ENCODE measurements around the gene XBP1.
"Not testable (repeated sequence)": the region's sequence is repeated elsewhere in the genome, so short reads cannot be mapped to it uniquely, and the experiment has no call there.

The XBP1 gene

DNA sequence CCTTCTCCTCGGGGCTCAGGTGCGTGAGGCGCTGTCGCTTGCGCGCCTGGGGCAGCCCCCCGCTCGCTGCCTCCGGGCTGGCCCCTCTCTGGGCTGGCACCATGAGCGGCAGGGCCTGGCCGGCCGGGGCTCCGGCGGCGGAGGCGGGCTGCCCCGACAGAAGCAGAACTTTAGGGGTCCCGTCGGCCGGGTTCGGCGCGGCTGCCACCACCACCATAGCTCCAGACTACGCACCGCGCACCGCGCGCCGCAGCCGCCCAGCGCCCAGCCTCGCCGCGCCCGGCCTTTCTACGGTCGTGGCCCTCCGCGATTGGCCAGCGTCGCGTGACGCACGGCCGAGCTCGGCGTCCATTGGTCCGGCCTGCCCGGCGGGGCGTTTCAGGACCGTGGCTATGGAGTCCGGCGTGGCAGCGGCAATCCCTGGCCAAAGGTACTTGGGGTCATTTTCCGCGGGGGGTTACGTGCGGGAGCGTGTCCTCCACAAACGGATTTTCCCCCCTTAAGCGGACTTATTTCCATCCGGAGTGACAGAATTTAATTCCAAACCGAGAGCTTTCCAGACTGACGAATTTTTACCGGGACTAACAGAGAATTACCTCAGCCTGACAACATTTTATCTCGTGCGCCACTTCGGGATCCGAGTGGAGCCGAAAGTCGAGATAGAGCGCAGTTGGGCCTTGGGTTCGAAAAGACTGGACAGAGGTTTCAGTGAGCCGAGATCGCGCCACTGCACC is at the start of gene XBP1:
TSS of gene XBP1 (minus strand) at position 262 of the 734 bp plus-strand sequence.
- H3K9me3 ChIP-seq (ENCODE audit: control insufficient read depth, low read length), result no peaks in the 10 kb centered on the region
- peak within 1 kb of the TSS; percentile 96 for H3K4me3 ChIP-seq (ENCODE audit: low read length)
- H3K36me3 ChIP-seq (ENCODE audit: control insufficient read depth, insufficient read depth, low read length, severe bottlenecking), result peaks cover 27% of the 10 kb centered on the region
- H3K9ac ChIP-seq (ENCODE audit: low read length), result peak within 1 kb of the TSS; percentile 96
- no peaks in the 10 kb centered on the region for H3K27me3 ChIP-seq (replicated peaks; ENCODE audit: control insufficient read depth, insufficient read depth, low read length)
- peak; percentile 98 for DNase-seq (ENCODE audit: low read depth)
- H3K4me1 ChIP-seq (ENCODE audit: control insufficient read depth, insufficient read depth, low read length), result peaks cover 44% of the 10 kb centered on the region

DNA sequence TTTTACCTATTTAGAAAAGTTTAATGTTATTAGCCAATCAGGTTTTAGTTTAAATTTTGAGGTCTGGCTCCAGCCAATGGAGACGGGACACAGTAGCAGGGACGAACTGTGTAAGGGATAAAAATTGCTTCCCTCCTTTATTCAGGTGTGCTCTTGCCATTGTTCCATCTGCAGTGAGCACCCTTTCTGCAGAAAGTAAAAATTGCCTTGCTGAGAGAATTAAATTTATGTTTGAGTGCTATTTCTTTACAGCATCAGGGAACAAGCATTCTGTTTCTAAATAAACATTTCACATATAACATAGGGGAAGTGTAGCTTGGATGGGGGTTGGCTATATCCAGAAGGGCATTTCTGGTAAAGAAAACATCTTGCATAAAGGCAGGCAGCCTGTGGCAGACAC is 46.6 kb upstream of the XBP1 start:
- Histone ChIP-seq H3K9ac (ENCODE audit: low read length) (no peak overlapping the region), H3K9me3 (ENCODE audit: control insufficient read depth, low read length) (peaks cover 19% of the 10 kb centered on the region), H3K27me3 (replicated peaks; ENCODE audit: control insufficient read depth, insufficient read depth, low read length) (no peaks in the 10 kb centered on the region), H3K4me3 (ENCODE audit: low read length) (no peak overlapping the region), H3K4me1 (ENCODE audit: control insufficient read depth, insufficient read depth, low read length) (no peaks in the 10 kb centered on the region), H3K36me3 (ENCODE audit: control insufficient read depth, insufficient read depth, low read length, severe bottlenecking) (no peaks in the 10 kb centered on the region)
- DNase-seq (ENCODE audit: low read depth), result no peak

GRCh38 chr22:28844277-28844676 is 43.9 kb upstream of the XBP1 start:
- H3K9ac ChIP-seq (ENCODE audit: low read length); DNase-seq (ENCODE audit: low read depth); H3K4me1 ChIP-seq (ENCODE audit: control insufficient read depth, insufficient read depth, low read length): not testable (repeated sequence)

GRCh38 chr22:28843633-28844032 is 43.3 kb upstream of the XBP1 start:
- Histone ChIP-seq H3K36me3 (ENCODE audit: control insufficient read depth, insufficient read depth, low read length, severe bottlenecking) (no peaks in the 10 kb centered on the region), H3K9me3 (ENCODE audit: control insufficient read depth, low read length) (peaks cover 19% of the 10 kb centered on the region), H3K27me3 (replicated peaks; ENCODE audit: control insufficient read depth, insufficient read depth, low read length) (no peaks in the 10 kb centered on the region), H3K4me3 (ENCODE audit: low read length) (no peak overlapping the region), H3K4me1 (ENCODE audit: control insufficient read depth, insufficient read depth, low read length) (no peaks in the 10 kb centered on the region), H3K9ac (ENCODE audit: low read length) (no peak overlapping the region)
- no peak for DNase-seq (ENCODE audit: low read depth)

More at GRCh38 chr22:28844277-28844676, 43.9 kb upstream of the XBP1 start:
- peaks cover 19% of the 10 kb centered on the region for H3K9me3 ChIP-seq (ENCODE audit: control insufficient read depth, low read length)
- not testable (repeated sequence) for H3K27me3 ChIP-seq (replicated peaks; ENCODE audit: control insufficient read depth, insufficient read depth, low read length); H3K36me3 ChIP-seq (ENCODE audit: control insufficient read depth, insufficient read depth, low read length, severe bottlenecking); H3K4me3 ChIP-seq (ENCODE audit: low read length)

- no peak for DNase-seq (ENCODE audit: low read depth)
- H3K4me1 ChIP-seq (ENCODE audit: control insufficient read depth, insufficient read depth, low read length), result no peaks in the 10 kb centered on the region
- H3K9me3 ChIP-seq (ENCODE audit: control insufficient read depth, low read length), result peaks cover 2% of the 10 kb centered on the region
- H3K27me3 ChIP-seq (replicated peaks; ENCODE audit: control insufficient read depth, insufficient read depth, low read length), result no peaks in the 10 kb centered on the region
- H3K9ac ChIP-seq (ENCODE audit: low read length), result no peak overlapping the region
- no peak overlapping the region for H3K4me3 ChIP-seq (ENCODE audit: low read length)
- no peaks in the 10 kb centered on the region for H3K36me3 ChIP-seq (ENCODE audit: control insufficient read depth, insufficient read depth, low read length, severe bottlenecking)
Observed at GRCh38 chr22:28841111-28841510, 40.7 kb upstream of the XBP1 start.

DNA sequence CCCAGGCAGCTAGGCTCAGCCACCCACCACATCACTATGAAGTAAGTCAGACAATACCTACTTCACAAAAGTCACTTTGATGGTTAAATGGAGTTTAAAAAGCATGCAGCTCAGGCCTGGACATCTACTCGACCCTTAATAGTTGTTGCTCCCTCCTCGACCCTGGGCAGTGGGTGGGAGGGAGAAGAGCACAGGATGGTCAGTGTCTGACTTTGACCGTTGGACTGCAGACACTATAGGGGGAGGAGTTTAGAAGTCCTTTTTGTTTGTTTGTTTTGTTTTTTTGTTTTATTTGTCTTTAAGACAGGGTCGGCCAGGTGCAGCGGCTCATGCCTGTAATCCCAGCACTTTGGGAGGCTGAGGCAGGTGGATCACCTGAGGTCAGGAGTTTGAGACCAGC is 38.6 kb upstream of the XBP1 start:
- H3K9ac ChIP-seq (ENCODE audit: low read length), result no peak overlapping the region
- H3K4me3 ChIP-seq (ENCODE audit: low read length), result no peak overlapping the region
- no peak for DNase-seq (ENCODE audit: low read depth)
- no peaks in the 10 kb centered on the region for H3K27me3 ChIP-seq (replicated peaks; ENCODE audit: control insufficient read depth, insufficient read depth, low read length)
- H3K9me3 ChIP-seq (ENCODE audit: control insufficient read depth, low read length), result no peaks in the 10 kb centered on the region
- H3K36me3 ChIP-seq (ENCODE audit: control insufficient read depth, insufficient read depth, low read length, severe bottlenecking), result no peaks in the 10 kb centered on the region
- H3K4me1 ChIP-seq (ENCODE audit: control insufficient read depth, insufficient read depth, low read length), result no peaks in the 10 kb centered on the region

GRCh38 chr22:28837640-28838039 is 37.3 kb upstream of the XBP1 start:
- Histone ChIP-seq H3K9ac (ENCODE audit: low read length) (no peak overlapping the region), H3K4me3 (ENCODE audit: low read length) (no peak overlapping the region)
- DNase-seq (ENCODE audit: low read depth), result no peak

GRCh38 chr22:28835630-28836189 is 35.3 kb upstream of the XBP1 start:
- no peaks in the 10 kb centered on the region for H3K4me1 ChIP-seq (ENCODE audit: control insufficient read depth, insufficient read depth, low read length)
- no peak for DNase-seq (ENCODE audit: low read depth)
- no peaks in the 10 kb centered on the region for H3K36me3 ChIP-seq (ENCODE audit: control insufficient read depth, insufficient read depth, low read length, severe bottlenecking)
- H3K9me3 ChIP-seq (ENCODE audit: control insufficient read depth, low read length), result no peaks in the 10 kb centered on the region
- no peak overlapping the region for H3K4me3 ChIP-seq (ENCODE audit: low read length)
- no peaks in the 10 kb centered on the region for H3K27me3 ChIP-seq (replicated peaks; ENCODE audit: control insufficient read depth, insufficient read depth, low read length)
- no peak overlapping the region for H3K9ac ChIP-seq (ENCODE audit: low read length)

More at GRCh38 chr22:28837640-28838039, 37.3 kb upstream of the XBP1 start:
- no peaks in the 10 kb centered on the region for H3K27me3 ChIP-seq (replicated peaks; ENCODE audit: control insufficient read depth, insufficient read depth, low read length)
- H3K36me3 ChIP-seq (ENCODE audit: control insufficient read depth, insufficient read depth, low read length, severe bottlenecking), result no peaks in the 10 kb centered on the region
- H3K4me1 ChIP-seq (ENCODE audit: control insufficient read depth, insufficient read depth, low read length), result no peaks in the 10 kb centered on the region
- no peaks in the 10 kb centered on the region for H3K9me3 ChIP-seq (ENCODE audit: control insufficient read depth, low read length)

GRCh38 chr22:28833276-28833923 is 33.0 kb upstream of the XBP1 start:
- no peak overlapping the region for H3K4me3 ChIP-seq (ENCODE audit: low read length)
- H3K27me3 ChIP-seq (replicated peaks; ENCODE audit: control insufficient read depth, insufficient read depth, low read length), result no peaks in the 10 kb centered on the region
- H3K4me1 ChIP-seq (ENCODE audit: control insufficient read depth, insufficient read depth, low read length), result peaks cover 9% of the 10 kb centered on the region
- H3K9me3 ChIP-seq (ENCODE audit: control insufficient read depth, low read length), result no peaks in the 10 kb centered on the region
- no peak for DNase-seq (ENCODE audit: low read depth)
- H3K9ac ChIP-seq (ENCODE audit: low read length), result no peak overlapping the region
- H3K36me3 ChIP-seq (ENCODE audit: control insufficient read depth, insufficient read depth, low read length, severe bottlenecking), result no peaks in the 10 kb centered on the region

- peaks cover 9% of the 10 kb centered on the region for H3K4me1 ChIP-seq (ENCODE audit: control insufficient read depth, insufficient read depth, low read length)
- no peak for DNase-seq (ENCODE audit: low read depth)
- H3K9ac ChIP-seq (ENCODE audit: low read length), result no peak overlapping the region
- no peak overlapping the region for H3K4me3 ChIP-seq (ENCODE audit: low read length)
- H3K36me3 ChIP-seq (ENCODE audit: control insufficient read depth, insufficient read depth, low read length, severe bottlenecking), result no peaks in the 10 kb centered on the region
- no peaks in the 10 kb centered on the region for H3K27me3 ChIP-seq (replicated peaks; ENCODE audit: control insufficient read depth, insufficient read depth, low read length)
- no peaks in the 10 kb centered on the region for H3K9me3 ChIP-seq (ENCODE audit: control insufficient read depth, low read length)
Observed at GRCh38 chr22:28832731-28833130, 32.4 kb upstream of the XBP1 start.

DNA sequence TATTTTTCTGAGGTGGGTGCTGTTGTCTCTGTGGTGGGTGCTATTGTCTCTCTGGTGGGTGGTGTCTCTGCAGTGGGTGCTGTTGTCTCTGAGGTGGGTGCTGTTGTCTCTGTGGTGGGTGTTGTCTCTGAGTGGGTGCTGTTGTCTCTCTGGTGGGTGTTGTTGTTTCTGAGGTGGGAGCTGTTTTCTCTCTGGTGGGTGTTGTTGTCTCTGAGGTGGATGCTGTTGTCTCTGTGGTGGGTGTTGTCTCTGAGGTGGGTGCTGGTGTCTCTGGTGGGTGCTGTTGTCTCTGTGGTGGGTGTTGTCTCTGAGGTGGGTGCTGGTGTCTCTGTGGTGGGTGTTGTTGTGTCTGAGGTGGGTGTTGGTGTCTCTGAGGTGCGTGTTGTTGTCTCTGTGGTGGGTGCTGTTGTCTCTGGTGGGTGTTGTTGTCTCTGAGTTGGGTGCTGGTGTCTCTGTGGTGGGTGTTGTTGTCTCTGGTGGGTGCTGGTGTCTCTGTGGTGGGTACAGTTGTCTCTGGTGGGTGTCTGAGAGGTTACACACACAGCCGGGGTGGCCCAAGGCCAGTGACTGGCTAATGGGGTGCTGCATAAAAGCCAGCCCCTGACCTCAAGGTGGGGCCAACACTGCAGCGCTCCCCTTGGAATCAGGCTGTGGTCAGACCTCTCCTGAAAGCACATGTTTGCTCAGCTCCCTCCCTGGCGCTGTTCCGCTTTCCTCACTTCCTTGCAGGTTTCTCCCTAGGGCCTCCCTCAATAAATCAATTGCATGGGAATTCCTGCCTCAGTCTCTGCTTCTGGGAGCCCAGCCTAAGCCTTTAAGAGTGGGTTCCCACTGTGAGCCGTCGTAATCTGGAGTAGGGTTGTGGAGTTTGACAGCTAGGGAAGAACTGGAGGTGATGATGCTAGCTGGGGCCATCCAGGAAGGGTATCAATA is 31.0 kb upstream of the XBP1 start:
- H3K4me3 ChIP-seq (ENCODE audit: low read length), result no peak overlapping the region
- H3K27me3 ChIP-seq (replicated peaks; ENCODE audit: control insufficient read depth, insufficient read depth, low read length), result no peaks in the 10 kb centered on the region
- no peak overlapping the region for H3K9ac ChIP-seq (ENCODE audit: low read length)
- no peaks in the 10 kb centered on the region for H3K9me3 ChIP-seq (ENCODE audit: control insufficient read depth, low read length)
- H3K4me1 ChIP-seq (ENCODE audit: control insufficient read depth, insufficient read depth, low read length), result peaks cover 9% of the 10 kb centered on the region
- no peak for DNase-seq (ENCODE audit: low read depth)
- H3K36me3 ChIP-seq (ENCODE audit: control insufficient read depth, insufficient read depth, low read length, severe bottlenecking), result no peaks in the 10 kb centered on the region

Measured in adipocyte (in vitro differentiated cells).